GM13977 (cell line): ENCODE measurements around the gene MOK.

Experiments
- DNase-seq: peaks from one replicate; pipeline ENCODE4 v3.0.0; 2012; ENCODE audit warnings: low spot score
- in situ Hi-C: fragments of 300-500 bp; cut with MboI; formaldehyde crosslinking; loops from one replicate; pipeline ENCODE4 v1.12.0; 2022; ENCODE audit warnings: low sequenced_read_pairs, low pct_unique_long_range_greater_than_20kb, mixed read lengths, inconsistent platforms; ENCODE audit not compliant: unreplicated experiment
- TF ChIP-seq, protein P1 (sequence below): IDR thresholded peaks from 2 replicates; pipeline ENCODE4 v1.5.1; 2012; ENCODE audit warnings: mild to moderate bottlenecking, control low read depth; ENCODE audit not compliant: insufficient read depth; ENCODE audit errors: extremely low read depth, missing control alignments

The MOK gene

DNA sequence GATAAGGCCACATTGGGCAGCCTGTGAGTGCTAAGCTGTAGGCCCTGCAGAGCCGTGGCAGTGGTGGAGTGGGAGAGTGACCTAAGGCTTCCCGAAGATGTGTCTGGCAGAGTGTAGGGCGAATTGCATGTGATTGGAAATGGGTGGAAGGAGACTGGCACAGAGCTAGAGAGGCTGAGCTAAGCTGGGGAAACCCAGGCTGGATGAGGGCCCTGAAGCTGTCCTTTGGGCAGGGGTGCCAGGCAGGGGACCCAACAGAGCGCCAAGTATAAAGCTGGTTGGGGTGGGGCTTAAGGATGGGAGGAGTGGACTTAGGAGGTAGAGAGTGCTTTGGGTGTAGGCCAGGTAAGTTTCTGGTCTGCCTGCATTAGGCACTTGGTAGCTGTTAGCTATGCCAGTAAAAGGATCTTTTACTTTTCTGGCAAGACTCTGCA is 117.4 kb downstream of the MOK start:
- TF ChIP-seq, protein P1, sequence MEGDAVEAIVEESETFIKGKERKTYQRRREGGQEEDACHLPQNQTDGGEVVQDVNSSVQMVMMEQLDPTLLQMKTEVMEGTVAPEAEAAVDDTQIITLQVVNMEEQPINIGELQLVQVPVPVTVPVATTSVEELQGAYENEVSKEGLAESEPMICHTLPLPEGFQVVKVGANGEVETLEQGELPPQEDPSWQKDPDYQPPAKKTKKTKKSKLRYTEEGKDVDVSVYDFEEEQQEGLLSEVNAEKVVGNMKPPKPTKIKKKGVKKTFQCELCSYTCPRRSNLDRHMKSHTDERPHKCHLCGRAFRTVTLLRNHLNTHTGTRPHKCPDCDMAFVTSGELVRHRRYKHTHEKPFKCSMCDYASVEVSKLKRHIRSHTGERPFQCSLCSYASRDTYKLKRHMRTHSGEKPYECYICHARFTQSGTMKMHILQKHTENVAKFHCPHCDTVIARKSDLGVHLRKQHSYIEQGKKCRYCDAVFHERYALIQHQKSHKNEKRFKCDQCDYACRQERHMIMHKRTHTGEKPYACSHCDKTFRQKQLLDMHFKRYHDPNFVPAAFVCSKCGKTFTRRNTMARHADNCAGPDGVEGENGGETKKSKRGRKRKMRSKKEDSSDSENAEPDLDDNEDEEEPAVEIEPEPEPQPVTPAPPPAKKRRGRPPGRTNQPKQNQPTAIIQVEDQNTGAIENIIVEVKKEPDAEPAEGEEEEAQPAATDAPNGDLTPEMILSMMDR = no peak
- in situ Hi-C loops = no loop called here
- no peak for DNase-seq

DNA sequence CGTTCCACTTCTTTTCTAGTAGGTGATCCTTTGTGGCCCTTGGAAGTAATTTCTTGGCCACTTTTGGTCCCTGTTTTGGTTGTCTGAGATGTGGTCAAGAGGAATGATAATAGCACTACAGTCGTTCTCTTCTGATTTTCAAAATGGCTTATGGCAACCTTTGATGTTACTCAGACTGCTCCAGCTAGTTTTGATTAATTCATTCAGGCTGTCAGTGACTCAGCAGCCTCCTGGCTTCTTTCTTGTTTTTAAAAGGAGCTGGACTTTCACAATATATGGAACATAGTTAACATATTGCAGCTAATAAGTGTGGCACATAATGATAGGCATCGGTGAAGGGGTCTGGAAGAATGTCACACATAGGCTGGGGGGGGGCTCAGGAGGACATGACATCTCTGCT is 117.9 kb downstream of the MOK start:
- no peak for DNase-seq
- in situ Hi-C loops = no loop called here
- TF ChIP-seq, protein P1 = no peak

DNA sequence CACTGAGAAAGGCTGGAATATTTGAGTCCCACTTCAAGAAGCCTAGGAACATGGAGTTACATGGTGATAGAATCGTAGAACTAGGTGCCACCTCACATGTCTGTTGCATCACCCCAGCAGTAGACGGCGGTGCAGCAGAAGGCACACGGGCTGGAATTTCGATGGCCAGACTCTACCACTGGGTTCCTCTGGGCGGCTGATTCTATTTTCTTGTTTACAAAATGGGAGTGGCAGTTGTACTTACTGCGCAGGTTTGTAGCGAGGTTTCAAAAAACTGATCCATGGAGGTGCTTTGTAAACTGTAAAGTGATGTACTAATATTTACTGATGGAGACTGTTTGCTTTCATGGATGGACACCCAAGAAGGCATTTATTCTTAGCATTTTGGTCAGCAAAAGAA is 119.6 kb downstream of the MOK start:
- in situ Hi-C loops = no loop called here
- TF ChIP-seq, protein P1 = no peak
- DNase-seq = no peak

DNA sequence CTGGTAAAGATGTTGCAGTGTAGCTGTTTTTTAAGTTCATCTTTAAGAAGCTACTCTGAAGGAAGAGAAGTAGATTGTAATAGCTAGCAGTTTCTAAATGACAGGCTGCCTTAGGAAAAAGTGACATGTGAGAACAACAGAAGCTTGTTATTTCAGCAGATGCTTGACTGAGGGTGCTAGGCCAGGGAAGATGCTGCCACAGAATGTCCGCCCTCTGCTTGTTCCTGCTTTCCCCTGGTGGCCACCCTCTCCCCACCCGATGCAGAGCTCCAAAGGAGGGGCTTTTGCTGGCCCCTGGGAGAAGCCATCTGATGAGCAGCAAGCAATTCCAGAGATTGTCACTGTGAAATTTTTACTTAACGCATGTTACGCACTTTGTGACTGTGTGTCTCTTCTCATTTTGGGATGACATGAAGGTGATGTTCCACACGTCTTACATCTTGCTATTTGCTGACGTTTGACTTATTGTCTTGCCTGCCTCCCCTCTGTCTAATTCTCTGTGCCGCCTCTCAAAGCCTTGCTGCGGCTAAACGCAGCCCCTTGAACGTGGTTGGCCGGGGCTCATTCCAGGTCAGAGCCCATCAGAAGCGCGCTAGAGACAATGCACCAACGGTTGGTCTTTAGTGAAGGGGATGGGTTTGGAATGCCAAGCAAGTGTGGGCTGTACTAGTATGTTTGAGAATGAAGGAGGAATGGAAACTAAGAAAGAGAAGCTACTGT is 120.5 kb downstream of the MOK start:
- DNase-seq = no peak
- TF ChIP-seq, protein P1 = no peak
- in situ Hi-C loops = no loop called here

DNA sequence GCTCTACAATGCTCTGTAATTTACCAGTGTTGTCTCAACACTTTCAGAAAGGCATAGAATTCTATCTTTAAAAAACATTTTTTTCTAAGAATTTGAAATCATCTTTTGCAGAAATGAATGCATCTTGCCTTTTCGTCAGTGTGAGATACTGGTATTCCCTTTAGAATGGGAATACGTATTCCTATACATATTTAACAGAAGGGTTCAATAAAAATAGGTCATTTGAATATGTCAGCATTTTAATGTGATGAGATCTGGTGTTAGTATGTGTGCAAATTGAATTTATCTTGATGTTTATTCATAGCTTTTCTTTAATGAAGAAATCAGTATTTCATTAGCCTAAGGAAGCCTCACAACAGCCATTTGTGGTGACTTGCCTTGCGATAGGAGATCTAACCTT is 121.1 kb downstream of the MOK start:
- DNase-seq = no peak
- TF ChIP-seq, protein P1 = no peak
- in situ Hi-C loops = no loop called here

DNA sequence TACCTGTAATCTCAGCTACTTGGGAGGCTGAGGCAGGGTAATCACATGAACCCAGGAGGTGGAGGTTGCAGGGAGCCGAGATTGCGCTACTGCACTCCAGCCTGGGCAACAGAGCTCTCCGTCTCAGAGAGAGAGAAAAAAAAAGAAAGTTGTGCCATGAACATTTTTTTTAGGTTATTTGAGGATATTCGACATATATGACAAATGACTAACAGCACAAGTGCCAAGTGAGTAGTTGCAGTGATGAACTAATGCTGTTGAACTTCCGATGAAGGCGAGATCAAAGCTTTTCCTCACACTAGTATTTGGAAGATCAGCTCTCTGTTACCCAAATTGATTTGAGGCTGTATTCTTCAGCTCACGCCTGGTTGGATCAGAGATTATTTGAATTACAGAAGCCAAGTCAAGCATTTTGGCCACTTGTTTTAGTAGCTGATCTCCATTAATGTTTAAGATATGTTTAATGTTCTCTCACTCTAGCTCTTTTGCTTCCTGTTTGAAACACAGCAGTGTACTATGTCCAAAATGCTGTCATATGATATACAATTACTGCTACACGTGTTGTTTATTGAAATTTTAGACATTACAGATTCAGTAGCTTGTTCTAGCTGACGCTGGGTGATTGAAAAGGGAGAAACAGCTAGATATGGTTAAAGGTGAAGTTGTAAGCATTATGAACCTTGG is 121.9 kb downstream of the MOK start:
- DNase-seq = no peak
- TF ChIP-seq, protein P1 = no peak
- in situ Hi-C loops = no loop called here
